WTC11 (cell line): ENCODE measurements around the gene SIT1.

ENCODE experiments used
- ATF1 ChIP-seq: sonication (generic); formaldehyde crosslinking; IDR thresholded peaks from 2 replicates; pipeline ENCODE4 v1.8.1; 2023; ENCODE audit warnings: mild to moderate bottlenecking, moderate library complexity, missing genetic modification reagents
- CTCF ChIP-seq: fragments of 200-600 bp; IDR thresholded peaks from 2 replicates; pipeline ENCODE4 v1.8.0; 2022; ENCODE audit warnings: antibody characterized with exemption
- JUN ChIP-seq: sonication (generic); formaldehyde crosslinking; IDR thresholded peaks from 2 replicates; pipeline ENCODE4 v1.8.0; 2023; ENCODE audit warnings: mild to moderate bottlenecking, missing genetic modification reagents
- ZNF121 ChIP-seq: sonication (generic); formaldehyde crosslinking; IDR thresholded peaks from 2 replicates; pipeline ENCODE4 v1.8.0; 2023; ENCODE audit warnings: missing genetic modification reagents

GRCh38 chr9:35656831-35657545 lies 6.3 kb upstream of the SIT1 start:
- TF ChIP-seq CTCF (no peak), JUN (CRISPR knock-in tag) (no peak), ATF1 (no peak), ZNF121 (CRISPR knock-in tag) (no peak)
